ENCODE data around the gene FDXACB1.
"Not testable (repeated sequence)": the region's sequence is repeated elsewhere in the genome, so short reads cannot be mapped to it uniquely, and the experiment has no call there.

FDXACB1 gene

GRCh38 chr11:111910676-111911562, 32.0 kb upstream of the FDXACB1 start:
- in situ Hi-C loops (cut with MboI; ENCODE audit: low pct_unique_long_range_greater_than_20kb, low sequenced_read_pairs): no loop called here
- DNase-seq: no peak

- in situ Hi-C loops (cut with MboI; ENCODE audit: low pct_unique_long_range_greater_than_20kb, low sequenced_read_pairs): no loop called here
- DNase-seq: no peak
These were observed 30.4 kb upstream of the FDXACB1 start for GRCh38 chr11:111909378-111909777.

DNA sequence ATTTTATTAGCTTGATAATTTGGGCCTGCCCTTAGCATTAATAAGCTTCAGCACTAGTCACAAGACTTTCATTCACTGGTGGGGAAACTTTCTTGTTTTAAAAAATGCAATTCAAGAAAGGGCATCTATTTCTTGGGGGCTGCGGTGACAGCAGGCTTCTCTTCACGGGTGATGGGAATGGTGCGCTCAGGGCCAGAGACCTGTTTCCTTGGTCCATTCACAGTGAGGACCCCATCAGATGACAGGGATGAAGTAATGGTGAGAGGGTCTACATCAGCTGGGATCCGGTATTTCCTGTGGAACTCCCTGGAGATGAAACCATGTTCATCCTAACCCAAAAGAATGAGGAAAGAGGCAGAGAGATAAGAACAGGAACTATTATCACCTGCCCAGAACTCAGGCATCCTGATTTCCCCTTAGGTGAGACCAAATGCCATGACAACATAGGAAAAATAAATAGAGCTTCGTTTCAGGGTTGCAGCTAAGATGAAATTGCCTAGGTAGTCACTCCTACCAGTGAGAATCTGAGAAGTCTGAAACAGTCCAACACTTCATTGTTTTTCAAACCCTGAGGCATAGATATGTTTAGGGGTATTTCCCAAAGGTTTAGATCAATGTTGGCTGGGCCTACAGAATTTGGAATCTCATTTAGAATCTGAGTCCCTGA, 29.8 kb upstream of the FDXACB1 start:
- DNase-seq: no peak
- in situ Hi-C loops (cut with MboI; ENCODE audit: low pct_unique_long_range_greater_than_20kb, low sequenced_read_pairs): no loop called here

GRCh38 chr11:111906680-111907079, 27.7 kb upstream of the FDXACB1 start:
- in situ Hi-C loops (cut with MboI; ENCODE audit: low pct_unique_long_range_greater_than_20kb, low sequenced_read_pairs): no loop called here
- DNase-seq: no peak

GRCh38 chr11:111905411-111905810, 26.4 kb upstream of the FDXACB1 start:
- no peak for DNase-seq
- in situ Hi-C loops (cut with MboI; ENCODE audit: low pct_unique_long_range_greater_than_20kb, low sequenced_read_pairs): no loop called here

GRCh38 chr11:111886844-111887243, 7.9 kb upstream of the FDXACB1 start:
- no peak for DNase-seq
- in situ Hi-C loops (cut with MboI; ENCODE audit: low pct_unique_long_range_greater_than_20kb, low sequenced_read_pairs): no loop called here

- DNase-seq: no peak
- in situ Hi-C loops (cut with MboI; ENCODE audit: low pct_unique_long_range_greater_than_20kb, low sequenced_read_pairs): no loop called here
These were observed 7.1 kb upstream of the FDXACB1 start for GRCh38 chr11:111886032-111886431.

GRCh38 chr11:111885053-111885452, 6.1 kb upstream of the FDXACB1 start:
- DNase-seq; in situ Hi-C loops (cut with MboI; ENCODE audit: low pct_unique_long_range_greater_than_20kb, low sequenced_read_pairs): not testable (repeated sequence)

DNA sequence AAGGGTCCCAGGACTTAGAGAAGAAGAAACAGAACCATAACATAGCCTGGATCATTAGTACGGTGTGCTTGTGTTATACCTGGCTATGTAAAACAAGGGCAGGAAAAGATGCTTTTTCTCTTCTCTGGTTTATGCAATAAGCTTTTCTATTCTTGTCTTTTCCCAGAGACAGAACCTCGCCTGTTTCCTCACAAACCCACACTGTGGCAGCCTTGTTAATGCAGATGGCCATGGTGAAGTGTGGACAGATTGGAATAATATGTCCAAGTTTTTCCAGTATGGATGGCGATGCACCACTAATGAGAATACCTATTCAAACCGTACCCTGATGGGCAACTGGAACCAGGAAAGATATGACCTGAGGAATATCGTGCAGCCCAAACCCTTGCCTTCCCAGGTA, 3.2 kb upstream of the FDXACB1 start:
- no peak for DNase-seq
- in situ Hi-C loops (cut with MboI; ENCODE audit: low pct_unique_long_range_greater_than_20kb, low sequenced_read_pairs): no loop called here

- no peak for DNase-seq
- in situ Hi-C loops (cut with MboI; ENCODE audit: low pct_unique_long_range_greater_than_20kb, low sequenced_read_pairs): no loop called here
These were observed 634 bp upstream of the FDXACB1 start for GRCh38 chr11:111879637-111879960.

- in situ Hi-C loops (cut with MboI; ENCODE audit: low pct_unique_long_range_greater_than_20kb, low sequenced_read_pairs): no loop called here
- no peak for DNase-seq
These were observed 548 bp downstream of the FDXACB1 start for GRCh38 chr11:111878385-111878848.

GRCh38 chr11:111871693-111872161, 7.2 kb downstream of the FDXACB1 start:
- no peak for DNase-seq
- in situ Hi-C loops (cut with MboI; ENCODE audit: low pct_unique_long_range_greater_than_20kb, low sequenced_read_pairs): no loop called here

DNA sequence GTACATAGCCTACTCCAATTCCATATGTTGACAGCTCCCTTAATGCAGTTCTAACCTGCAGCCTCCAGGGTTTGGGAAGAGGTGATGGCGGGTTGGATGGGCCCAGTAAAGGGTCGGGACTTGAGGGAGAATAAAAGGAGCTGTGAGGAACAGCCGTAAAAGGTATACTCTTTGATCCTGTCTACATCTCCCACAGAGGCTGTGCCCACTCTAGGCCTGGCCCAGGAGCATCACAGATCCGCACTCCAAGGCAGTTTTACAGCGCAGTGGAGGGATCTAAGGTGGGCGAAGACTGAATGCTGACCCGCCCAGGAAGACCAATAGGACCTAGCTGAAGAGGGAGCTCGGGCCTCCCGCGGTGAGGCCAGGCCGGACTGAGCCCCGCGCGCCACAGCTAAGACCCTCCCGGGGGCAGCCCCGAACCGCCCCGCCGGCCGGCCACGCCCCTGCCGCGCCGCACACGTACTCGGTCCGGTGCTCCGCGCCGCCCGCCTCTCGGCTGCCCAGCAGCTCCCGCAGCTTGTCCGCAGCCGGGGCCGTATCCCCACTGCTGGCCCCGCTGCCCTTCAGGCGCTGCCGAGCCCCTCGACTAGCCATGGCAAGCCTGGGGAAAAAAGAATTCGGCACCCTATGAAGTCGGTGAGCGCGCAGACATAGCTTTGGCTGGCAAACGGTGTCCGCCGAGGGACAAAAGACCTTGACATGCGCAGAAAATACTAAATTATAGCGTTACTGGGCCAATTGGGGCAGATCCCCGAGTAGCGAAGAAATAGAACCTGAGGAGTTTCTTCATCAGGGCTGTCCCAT, 7.9 kb downstream of the FDXACB1 start, which contains the start of gene ALG9:
ALG9 (minus strand) TSS at position 696 of the 807 bp plus-strand sequence; CDS start at position 597, 99 bp downstream.
- DNase-seq: peak; percentile 84
- in situ Hi-C loops (cut with MboI; ENCODE audit: low pct_unique_long_range_greater_than_20kb, low sequenced_read_pairs): no loop called here

DNA sequence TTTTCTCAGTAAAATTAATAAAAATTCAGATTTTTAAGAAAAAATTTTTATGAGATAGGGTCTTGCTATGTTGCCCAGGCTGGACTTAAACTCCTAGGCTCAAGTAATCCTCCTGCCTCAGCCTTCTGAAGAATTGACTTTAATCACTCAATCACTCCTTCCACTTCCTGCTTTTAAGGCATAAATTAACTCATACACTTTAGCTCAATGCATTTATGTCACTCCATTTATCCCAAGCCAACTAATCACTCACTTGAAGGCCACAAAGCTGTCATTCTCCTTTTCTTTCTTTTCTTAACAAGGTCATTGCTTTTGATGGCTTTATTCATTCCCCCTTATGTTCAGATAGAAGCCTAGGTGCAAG, 8.5 kb downstream of the FDXACB1 start:
- DNase-seq: no peak
- in situ Hi-C loops (cut with MboI; ENCODE audit: low pct_unique_long_range_greater_than_20kb, low sequenced_read_pairs): no loop called here

GRCh38 chr11:111870113-111870512, 8.9 kb downstream of the FDXACB1 start:
- in situ Hi-C loops (cut with MboI; ENCODE audit: low pct_unique_long_range_greater_than_20kb, low sequenced_read_pairs): no loop called here
- DNase-seq: no peak

GRCh38 chr11:111860257-111860656, 18.7 kb downstream of the FDXACB1 start:
- DNase-seq: no peak
- in situ Hi-C loops (cut with MboI; ENCODE audit: low pct_unique_long_range_greater_than_20kb, low sequenced_read_pairs): no loop called here

DNA sequence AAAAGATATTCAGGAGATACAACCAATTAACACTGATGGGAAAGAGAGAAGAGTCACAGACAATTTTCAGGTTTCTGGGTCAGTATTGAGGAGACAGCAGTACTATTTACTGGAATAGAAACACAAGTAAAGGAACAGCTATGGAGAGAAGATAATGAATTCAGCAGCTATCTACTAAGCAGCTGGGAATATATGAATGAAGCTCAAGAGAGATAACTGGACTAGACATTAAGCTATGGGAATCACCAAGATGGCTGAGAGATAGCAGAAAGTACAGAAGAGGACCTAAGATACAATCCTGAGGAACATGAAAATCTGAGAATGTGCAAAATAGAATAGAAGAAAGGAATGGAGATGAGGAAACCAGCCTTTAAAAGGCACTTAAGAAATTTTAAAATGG, 23.5 kb downstream of the FDXACB1 start:
- in situ Hi-C loops (cut with MboI; ENCODE audit: low pct_unique_long_range_greater_than_20kb, low sequenced_read_pairs): no loop called here
- no peak for DNase-seq

DNA sequence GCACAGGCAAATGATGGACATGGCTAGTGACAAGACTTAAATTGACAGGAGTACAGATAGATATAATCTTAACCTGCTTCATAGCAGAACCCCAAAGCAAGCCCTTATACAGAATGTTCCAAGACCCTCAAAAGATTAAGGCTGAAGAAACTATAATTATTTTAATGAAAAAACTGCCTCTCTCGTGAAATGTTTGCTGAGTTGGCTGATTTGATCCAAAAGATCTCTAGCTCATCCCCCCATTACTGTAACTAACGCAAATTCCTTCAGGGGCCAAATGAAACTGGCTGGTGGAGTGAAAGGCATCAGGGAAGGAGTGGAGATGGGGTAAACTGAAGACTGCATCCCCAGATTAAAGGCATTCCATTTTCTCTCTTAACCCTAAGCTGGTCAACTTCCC, 26.9 kb downstream of the FDXACB1 start:
- in situ Hi-C loops (cut with MboI; ENCODE audit: low pct_unique_long_range_greater_than_20kb, low sequenced_read_pairs): no loop called here
- no peak for DNase-seq

GRCh38 chr11:111851636-111852035, 27.3 kb downstream of the FDXACB1 start:
- in situ Hi-C loops (cut with MboI; ENCODE audit: low pct_unique_long_range_greater_than_20kb, low sequenced_read_pairs): no loop called here
- no peak for DNase-seq

- no peak for DNase-seq
- in situ Hi-C loops (cut with MboI; ENCODE audit: low pct_unique_long_range_greater_than_20kb, low sequenced_read_pairs): no loop called here
These were observed 27.9 kb downstream of the FDXACB1 start for GRCh38 chr11:111851067-111851466.
